H1 (cell line): ENCODE results near the gene C19orf67. TPM values are rescaled to one million over a fixed set of nuclear protein-coding genes. Genes with fewer than 3 reads are reported as not detected.

Experiments used
- CTCF ChIA-PET: fragments of 300-600 bp; sonication (Branson Sonifier 250); formaldehyde crosslinking; loops from one replicate; lab custom pipeline; 2021; ENCODE audit not compliant: partially characterized antibody; lab: Charles Lee
- POLR2A ChIA-PET: fragments of 300-600 bp; sonication (Branson Sonifier 250); formaldehyde crosslinking; loops from one replicate; lab custom pipeline; 2021; ENCODE audit warnings: inconsistent platforms; ENCODE audit not compliant: partially characterized antibody; lab: Charles Lee
- DNase-seq, 2 experiments: peaks; one replicate each; pipeline versions ENCODE4 v3.0.0 to v3.0.0-alpha.2; 2010 to 2022; ENCODE audit warnings: low spot score in 2 of 2, low read depth in 1 of 2, mixed read lengths in 1 of 2
- FAIRE-seq: peaks from 2 replicates; lab custom pipeline; 2011; peaks lifted over from hg19 to GRCh38; lab: Jason Lieb, UNC
- H2AFZ ChIP-seq: 2 replicates; pipeline ENCODE4 v1.8.1; 2012; ENCODE audit warnings: low read length, inconsistent platforms
- H2AK5ac ChIP-seq: 2 replicates; pipeline ENCODE4 v1.6.1; 2013; ENCODE audit warnings: low read depth, low read length
- H2BK120ac ChIP-seq: replicated peaks from 2 replicates; pipeline ENCODE3; 2013; ENCODE audit warnings: low read depth, low read length, inconsistent platforms
- H2BK12ac ChIP-seq: 2 replicates; pipeline ENCODE4 v1.6.1; 2013; ENCODE audit warnings: low read depth, low read length
- H2BK15ac ChIP-seq: 2 replicates; pipeline ENCODE4 v1.6.1; 2013; ENCODE audit warnings: low read length
- H2BK20ac ChIP-seq: 2 replicates; pipeline ENCODE4 v1.6.1; 2013; ENCODE audit warnings: low read length
- H2BK5ac ChIP-seq: 2 replicates; pipeline ENCODE4 v1.6.1; 2013; ENCODE audit warnings: low read depth, low read length
- H3K14ac ChIP-seq: 2 replicates; pipeline ENCODE4 v1.6.1; 2013; ENCODE audit warnings: inconsistent platforms; ENCODE audit not compliant: insufficient read length
- H3K18ac ChIP-seq: 2 replicates; pipeline ENCODE4 v1.6.1; 2013; ENCODE audit warnings: low read length; ENCODE audit errors: extremely low read depth
- H3K23ac ChIP-seq: 2 replicates; pipeline ENCODE4 v1.6.1; 2013; ENCODE audit warnings: inconsistent platforms; ENCODE audit not compliant: insufficient read length
- H3K23me2 ChIP-seq: 2 replicates; pipeline ENCODE4 v1.6.1; 2013; ENCODE audit warnings: low read depth, low read length
- H3K27ac ChIP-seq: 2 replicates; pipeline ENCODE4 v1.6.1; 2011; ENCODE audit warnings: low read depth, low read length, inconsistent platforms
- H3K27me3 ChIP-seq, 4 experiments: replicated peaks in 1 of 4; 1 replicate in 1 of 4; 2 replicates in 3 of 4; pipeline versions ENCODE4 v1.6.1 to v1.8.1; 2011 to 2013; ENCODE audit warnings: low read length in 3 of 4, mild to moderate bottlenecking in 3 of 4, inconsistent platforms in 2 of 4, mixed read lengths in 2 of 4, moderate library complexity in 1 of 4; ENCODE audit not compliant: control insufficient read depth in 3 of 4, insufficient read depth in 3 of 4; ENCODE audit errors: extremely low read depth in 1 of 4
- H3K36me3 ChIP-seq, 4 experiments: 2 replicates each; pipeline versions ENCODE4 v1.6.1 to v1.8.1; 2011 to 2013; ENCODE audit warnings: mild to moderate bottlenecking in 4 of 4, low read length in 3 of 4, moderate library complexity in 2 of 4, control low read depth in 1 of 4, inconsistent platforms in 1 of 4; ENCODE audit not compliant: insufficient read depth in 4 of 4, control insufficient read depth in 2 of 4
- H3K4ac ChIP-seq: replicated peaks from 2 replicates; pipeline ENCODE3; 2013; ENCODE audit warnings: low read length, low read depth, mixed read lengths, inconsistent platforms; ENCODE audit not compliant: insufficient read length
- H3K4me1 ChIP-seq, 4 experiments: replicated peaks in 1 of 4; 1 replicate in 1 of 4; 2 replicates in 3 of 4; pipeline versions ENCODE4 v1.6.1 to v1.8.1; 2011 to 2013; ENCODE audit warnings: low read length in 3 of 4, inconsistent platforms in 2 of 4, mixed read lengths in 1 of 4; ENCODE audit not compliant: insufficient read depth in 4 of 4, control insufficient read depth in 3 of 4
- H3K4me2 ChIP-seq, 2 experiments: 2 replicates each; pipeline versions ENCODE4 v1.6.1 to v1.8.1; 2011 to 2013; ENCODE audit warnings: low read depth in 2 of 2, low read length in 2 of 2, control low read depth in 1 of 2, inconsistent platforms in 1 of 2, mild to moderate bottlenecking in 1 of 2; ENCODE audit not compliant: insufficient read depth in 1 of 2
- H3K4me3 ChIP-seq, 4 experiments: fragments of 200-600, 300-600 bp in 1 of 4; sonication (generic), shearing (Covaris generic), sonication (Bioruptor Twin) in 1 of 4; 2 replicates each; pipeline versions ENCODE4 v1.5.1 to v1.8.1; 2011 to 2016; ENCODE audit warnings: low read length in 4 of 4, low read depth in 3 of 4, control low read depth in 2 of 4, inconsistent platforms in 2 of 4, mild to moderate bottlenecking in 2 of 4, mixed read lengths in 1 of 4, moderate library complexity in 1 of 4; ENCODE audit not compliant: insufficient read depth in 2 of 4; ENCODE audit errors: extremely low read depth in 1 of 4
- H3K56ac ChIP-seq: replicated peaks from 2 replicates; pipeline ENCODE3; 2013; ENCODE audit warnings: low read depth, mild to moderate bottlenecking, mixed read lengths, low read length, inconsistent platforms; ENCODE audit not compliant: insufficient read length
- H3K79me1 ChIP-seq: 2 replicates; pipeline ENCODE4 v1.6.1; 2013; ENCODE audit warnings: low read depth, low read length, control low read depth
- H3K79me2 ChIP-seq, 2 experiments: 2 replicates each; pipeline versions ENCODE4 v1.6.1 to v1.8.1; 2012 to 2013; ENCODE audit warnings: low read length in 2 of 2, mild to moderate bottlenecking in 2 of 2, inconsistent platforms in 1 of 2; ENCODE audit not compliant: insufficient read depth in 2 of 2, control insufficient read depth in 1 of 2
- H3K9ac ChIP-seq, 4 experiments: replicated peaks in 1 of 4; 1 replicate in 1 of 4; 2 replicates in 3 of 4; pipeline versions ENCODE4 v1.6.1 to v1.8.1; 2011 to 2013; ENCODE audit warnings: low read depth in 3 of 4, low read length in 3 of 4, control low read depth in 2 of 4, mild to moderate bottlenecking in 2 of 4, moderate library complexity in 2 of 4, inconsistent platforms in 1 of 4; ENCODE audit errors: extremely low read depth in 1 of 4
- H3K9me3 ChIP-seq, 2 experiments: 2 replicates each; pipeline versions ENCODE4 v1.6.1 to v1.8.1; 2012 to 2013; ENCODE audit warnings: mild to moderate bottlenecking in 2 of 2, moderate library complexity in 2 of 2, control low read depth in 1 of 2, inconsistent platforms in 1 of 2, low read depth in 1 of 2, low read length in 1 of 2, mixed read lengths in 1 of 2; ENCODE audit not compliant: insufficient read depth in 2 of 2
- H4K20me1 ChIP-seq, 2 experiments: replicated peaks in 1 of 2; 2 replicates each; pipeline versions ENCODE3 to v1.8.1; 2011 to 2013; ENCODE audit warnings: inconsistent platforms in 2 of 2, low read length in 2 of 2, mild to moderate bottlenecking in 1 of 2; ENCODE audit not compliant: insufficient read depth in 2 of 2, control insufficient read depth in 1 of 2
- H4K5ac ChIP-seq: 2 replicates; pipeline ENCODE4 v1.6.1; 2013; ENCODE audit warnings: low read length, low read depth, mixed read lengths, inconsistent platforms; ENCODE audit not compliant: insufficient read length
- H4K8ac ChIP-seq: 2 replicates; pipeline ENCODE4 v1.8.0; 2013; ENCODE audit warnings: mild to moderate bottlenecking, moderate library complexity, low read length, inconsistent platforms; ENCODE audit not compliant: insufficient read depth; ENCODE audit errors: extremely low read depth
- H4K91ac ChIP-seq: replicated peaks from 2 replicates; pipeline ENCODE3; 2013; ENCODE audit warnings: low read length, mixed read lengths, inconsistent platforms; ENCODE audit not compliant: insufficient read length
- CTCF ChIP-seq, 3 experiments: IDR thresholded peaks; 1 replicate in 2 of 3; 2 replicates in 1 of 3; pipeline versions ENCODE4 v1.5.1 to v1.6.1; 2011; ENCODE audit warnings: low read length in 3 of 3, mild to moderate bottlenecking in 3 of 3, inconsistent platforms in 2 of 3, low read depth in 1 of 3, moderate library complexity in 1 of 3; ENCODE audit not compliant: insufficient read depth in 1 of 3; ENCODE audit errors: control extremely low read depth in 1 of 3
- JUND ChIP-seq: IDR thresholded peaks from 2 replicates; pipeline ENCODE4 v1.6.1; 2011; ENCODE audit warnings: mild to moderate bottlenecking, improper control_type of control experiment, low read length
- KDM4A ChIP-seq: IDR thresholded peaks from one replicate; pipeline ENCODE4 v1.7.1; 2012; ENCODE audit warnings: low read depth, mild to moderate bottlenecking, moderate library complexity, low read length, inconsistent platforms; ENCODE audit not compliant: severe bottlenecking
- MAFK ChIP-seq: IDR thresholded peaks from 2 replicates; pipeline ENCODE4 v1.6.1; 2012; ENCODE audit warnings: low read depth, mild to moderate bottlenecking, improper control_type of control experiment, low read length
- SIN3A ChIP-seq, 2 experiments: IDR thresholded peaks in 1 of 2; conservative IDR thresholded peaks in 1 of 2; 2 replicates each; pipeline ENCODE4 v1.6.1; 2011 to 2012; ENCODE audit warnings: low read length in 2 of 2, improper control_type of control experiment in 1 of 2, low read depth in 1 of 2, mild to moderate bottlenecking in 1 of 2
- ZNF274 ChIP-seq: IDR thresholded peaks from 2 replicates; pipeline ENCODE4 v1.7.0; 2012; ENCODE audit warnings: low read length, borderline replicate concordance; ENCODE audit errors: extremely low read depth
- WGBS, 2 experiments: shearing (Covaris generic) in 1 of 2; methylation state at CpG; one replicate each; pipeline versions ENCODE4 v1.1.6 to v1.1.7; 2013 to 2015; ENCODE audit warnings: low lambda C conversion rate in 2 of 2, mixed read lengths in 2 of 2, inconsistent platforms in 1 of 2, low coverage in 1 of 2, missing lambda C conversion rate in 1 of 2; ENCODE audit not compliant: insufficient replicate concordance in 2 of 2, insufficient coverage in 1 of 2, insufficient read length in 1 of 2; ENCODE audit errors: extremely low coverage in 1 of 2, missing lambda C conversion rate in 1 of 2; 5-methylcytosine and 5-hydroxymethylcytosine counted together
- long read RNA-seq, 2 experiments: library from RNA in 1 of 2; library from capped mRNA in 1 of 2; stranded (forward); transcript quantifications; one replicate each; pipeline ENCODE4 v2.0.0, GENCODE V29; 2021; ENCODE audit warnings: inconsistent platforms in 1 of 2
- polyA minus RNA-seq, 3 experiments: library from RNA; depleted of rRNA, polyadenylated mRNA; stranded (reverse); fragments of >200 nt; gene quantifications; 1 replicate in 2 of 3; 2 replicates in 1 of 3; pipeline ENCODE4 v1.2.3, GENCODE V29; 2011
- polyA plus RNA-seq, 7 experiments: library from polyadenylated mRNA; depleted of rRNA in 3 of 7; stranded (reverse) in 5 of 7; unstranded in 2 of 7; fragments of >200 nt in 5 of 7; fragments of 200-250 nt in 2 of 7; gene quantifications; 1 replicate in 5 of 7; 2 replicates in 1 of 7; 4 replicates in 1 of 7; pipeline versions ENCODE4 v1.2.1 to v1.2.3, GENCODE V29; 2011 to 2013; ENCODE audit warnings: missing spikeins in 2 of 7, mixed read lengths in 2 of 7
- total RNA-seq: library from RNA; stranded (reverse); fragmentation: NEBNext Ultra II Directional; extraction: Animal tissue kit (Norgen Biotek cat#: 25700); gene quantifications from 2 replicates; pipeline ENCODE4 v1.2.1, GENCODE V29; 2021

The C19orf67 gene
- total RNA-seq, result 0.52 TPM in 1 of 2 replicates, not detected in the other
- polyA plus RNA-seq (2011; rRNA removed), result 0.12 and 0.25 TPM in 2 replicates
- polyA plus RNA-seq (2011; cell fraction: cytosol; rRNA removed), result 0.23 TPM
- 0.37 TPM for polyA plus RNA-seq (2011; cell fraction: nucleus; rRNA removed)
- polyA plus RNA-seq (2012, experiment 1 of 2), result not detected in 4 replicates
- polyA plus RNA-seq (2012, experiment 2 of 2), result 0.46 TPM
- polyA plus RNA-seq (2013, experiment 1 of 2), result 0.04 TPM
- 0.11 TPM for polyA plus RNA-seq (2013, experiment 2 of 2)
- polyA minus RNA-seq (2011; rRNA and poly(A)+ RNA removed), result 0.19 and 0.37 TPM in 2 replicates
- polyA minus RNA-seq (2011; cell fraction: cytosol; rRNA and poly(A)+ RNA removed), result not detected
- polyA minus RNA-seq (2011; cell fraction: nucleus; rRNA and poly(A)+ RNA removed), result not detected
- long read RNA-seq, experiment 1, result 0 reads
- long read RNA-seq, experiment 2, result 0 reads

- Histone ChIP-seq H3K18ac (no peak within 1 kb of the TSS; the same call in 1 of the 2 replicates), H3K4me1 (peaks cover 0 to 7% (median 4%) of the 10 kb centered on the region in 4 experiments; a peak in 6 of 7 replicates), H3K23me2 (peaks cover 6% of the 10 kb centered on the region; the same call in 1 of the 2 replicates), H3K79me1 (no peaks in the 10 kb centered on the region), H2BK20ac (no peak within 1 kb of the TSS), H2BK5ac (no peak within 1 kb of the TSS), H3K4me2 (peak within 1 kb of the TSS; percentile 35 to 65), H2AFZ (no peak within 1 kb of the TSS), H3K36me3 (peaks cover 0 to 13% (median 4%) of the 10 kb centered on the region in 4 experiments; a peak in 3 of 8 replicates), H3K23ac (no peak within 1 kb of the TSS), H3K79me2 (no peaks in the 10 kb centered on the region), H4K8ac (no peak within 1 kb of the TSS; the same call in none of the 2 replicates), H3K27ac (no peak within 1 kb of the TSS), H3K56ac (no peak within 1 kb of the TSS), H3K9ac (no peak within 1 kb of the TSS), H2AK5ac (no peak within 1 kb of the TSS), H3K4me3 (peak within 1 kb of the TSS; percentile 32 to 61 (median 40)), H3K27me3 (peaks cover 0 to 6% (median 4%) of the 10 kb centered on the region in 4 experiments; a peak in 4 of 7 replicates), H2BK120ac (no peak within 1 kb of the TSS), H2BK12ac (no peak within 1 kb of the TSS), H3K14ac (no peak within 1 kb of the TSS), H3K4ac (no peak within 1 kb of the TSS), H4K91ac (no peak within 1 kb of the TSS), H4K20me1 (peaks cover 4 to 8% of the 10 kb centered on the region in 2 experiments), H2BK15ac (no peak within 1 kb of the TSS), H4K5ac (no peak within 1 kb of the TSS), H3K9me3 (no peaks in the 10 kb centered on the region)
- POLR2A ChIA-PET, result interaction anchor here (1.1 to 1.5 kb wide), 2 partner anchors 51 to 61 kb away, joined by 4 to 5 read pairs; no protein-coding TSS in a partner anchor
- no peak for FAIRE-seq
- CTCF ChIA-PET, result interaction anchor here (1.0 to 11.2 kb wide), 6 partner anchors 12 to 268 kb away, joined by 3 to 75 read pairs (median 7); partner anchors contain the start of genes MISP3 and PALM3
- peak in 1 of 2 experiments; percentile 66 for DNase-seq
- WGBS, 2 experiments, result 29% methylated on average over 52 of the region's 54 CpGs; no CpG with 5 or more reads in 1 of the 2 experiments
- TF ChIP-seq KDM4A, result peak; percentile 42
- no peak for TF ChIP-seq JUND
- no peak for TF ChIP-seq CTCF (IDR thresholded peaks at IDR 0.05; ENCODE audit: control extremely low read depth in 1 of 3, insufficient read depth in 1 of 3, low read depth in 1 of 3, low read length in 3 of 3)
- no peak for TF ChIP-seq ZNF274
- no peak for TF ChIP-seq MAFK
- TF ChIP-seq SIN3A (conservative IDR thresholded peaks at IDR 0.05 in 1 of 2, IDR thresholded peaks at IDR 0.05 in 1 of 2; ENCODE audit: low read depth in 1 of 2, low read length in 2 of 2), result no peak
Observed at GRCh38 chr19:14085309-14085995, at the start of gene C19orf67. Gene C19orf67 (minus strand): TSS chr19:14085783. CDS start chr19:14085627, 156 bp downstream.
